22Rv1 (cell line): Measurements from ENCODE around the gene KCNQ5.

Source experiments
- ZFX ChIP-seq: fragments of 450-650 bp; IDR thresholded peaks from 2 replicates; pipeline ENCODE4 v1.6.1; 2017; ENCODE audit warnings: antibody characterized with exemption, borderline replicate concordance
- TF ChIP-seq, protein P1 (sequence below): fragments of 450-650 bp; IDR thresholded peaks from 2 replicates; pipeline ENCODE4 v1.5.1; 2017; ENCODE audit warnings: mild to moderate bottlenecking

DNA sequence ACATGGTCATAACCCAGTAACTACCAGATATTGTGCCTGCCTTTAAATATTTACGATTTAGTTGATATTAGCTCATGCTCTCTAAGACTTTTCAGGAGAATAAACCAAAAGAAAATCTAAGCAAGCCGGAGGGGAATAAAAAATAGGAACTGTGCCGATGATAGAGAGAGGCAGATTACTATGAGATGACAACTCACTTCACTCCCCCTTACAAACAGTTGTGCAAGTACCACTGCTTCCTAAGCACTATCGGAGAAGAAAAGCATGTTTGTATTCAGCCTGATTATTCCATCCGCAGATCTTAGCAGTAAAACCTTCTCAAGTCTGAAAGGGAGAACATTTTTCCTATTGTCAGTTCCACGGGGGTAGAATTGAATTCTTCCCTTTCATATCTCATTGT, 294.4 kb downstream of the KCNQ5 start:
- TF ChIP-seq, protein P1, sequence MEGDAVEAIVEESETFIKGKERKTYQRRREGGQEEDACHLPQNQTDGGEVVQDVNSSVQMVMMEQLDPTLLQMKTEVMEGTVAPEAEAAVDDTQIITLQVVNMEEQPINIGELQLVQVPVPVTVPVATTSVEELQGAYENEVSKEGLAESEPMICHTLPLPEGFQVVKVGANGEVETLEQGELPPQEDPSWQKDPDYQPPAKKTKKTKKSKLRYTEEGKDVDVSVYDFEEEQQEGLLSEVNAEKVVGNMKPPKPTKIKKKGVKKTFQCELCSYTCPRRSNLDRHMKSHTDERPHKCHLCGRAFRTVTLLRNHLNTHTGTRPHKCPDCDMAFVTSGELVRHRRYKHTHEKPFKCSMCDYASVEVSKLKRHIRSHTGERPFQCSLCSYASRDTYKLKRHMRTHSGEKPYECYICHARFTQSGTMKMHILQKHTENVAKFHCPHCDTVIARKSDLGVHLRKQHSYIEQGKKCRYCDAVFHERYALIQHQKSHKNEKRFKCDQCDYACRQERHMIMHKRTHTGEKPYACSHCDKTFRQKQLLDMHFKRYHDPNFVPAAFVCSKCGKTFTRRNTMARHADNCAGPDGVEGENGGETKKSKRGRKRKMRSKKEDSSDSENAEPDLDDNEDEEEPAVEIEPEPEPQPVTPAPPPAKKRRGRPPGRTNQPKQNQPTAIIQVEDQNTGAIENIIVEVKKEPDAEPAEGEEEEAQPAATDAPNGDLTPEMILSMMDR, result no peak
- TF ChIP-seq ZFX, result no peak
